H1 (cell line): ENCODE data around the gene PLA2G4E. TPM values are rescaled to one million over a fixed set of nuclear protein-coding genes. Genes with fewer than 3 reads are reported as not detected.
A peak's percentile ranks its signal among the peaks of the same experiment; 100 is the strongest.

Source experiments
- CTCF ChIA-PET: fragments of 300-600 bp; sonication (Branson Sonifier 250); formaldehyde crosslinking; loops from one replicate; lab custom pipeline; 2021; ENCODE audit not compliant: partially characterized antibody; lab: Charles Lee
- POLR2A ChIA-PET: fragments of 300-600 bp; sonication (Branson Sonifier 250); formaldehyde crosslinking; loops from one replicate; lab custom pipeline; 2021; ENCODE audit warnings: inconsistent platforms; ENCODE audit not compliant: partially characterized antibody; lab: Charles Lee
- DNase-seq, 2 experiments: peaks; one replicate each; pipeline versions ENCODE4 v3.0.0 to v3.0.0-alpha.2; 2010 to 2022; ENCODE audit warnings: low spot score in 2 of 2, low read depth in 1 of 2, mixed read lengths in 1 of 2
- FAIRE-seq: peaks from 2 replicates; lab custom pipeline; 2011; peaks lifted over from hg19 to GRCh38; lab: Jason Lieb, UNC
- H2AFZ ChIP-seq: 2 replicates; pipeline ENCODE4 v1.8.1; 2012; ENCODE audit warnings: low read length, inconsistent platforms
- H2AK5ac ChIP-seq: 2 replicates; pipeline ENCODE4 v1.6.1; 2013; ENCODE audit warnings: low read depth, low read length
- H2BK120ac ChIP-seq: replicated peaks from 2 replicates; pipeline ENCODE3; 2013; ENCODE audit warnings: low read depth, low read length, inconsistent platforms
- H2BK12ac ChIP-seq: 2 replicates; pipeline ENCODE4 v1.6.1; 2013; ENCODE audit warnings: low read depth, low read length
- H2BK15ac ChIP-seq: 2 replicates; pipeline ENCODE4 v1.6.1; 2013; ENCODE audit warnings: low read length
- H2BK20ac ChIP-seq: 2 replicates; pipeline ENCODE4 v1.6.1; 2013; ENCODE audit warnings: low read length
- H2BK5ac ChIP-seq: 2 replicates; pipeline ENCODE4 v1.6.1; 2013; ENCODE audit warnings: low read depth, low read length
- H3K14ac ChIP-seq: 2 replicates; pipeline ENCODE4 v1.6.1; 2013; ENCODE audit warnings: inconsistent platforms; ENCODE audit not compliant: insufficient read length
- H3K18ac ChIP-seq: 2 replicates; pipeline ENCODE4 v1.6.1; 2013; ENCODE audit warnings: low read length; ENCODE audit errors: extremely low read depth
- H3K23ac ChIP-seq: 2 replicates; pipeline ENCODE4 v1.6.1; 2013; ENCODE audit warnings: inconsistent platforms; ENCODE audit not compliant: insufficient read length
- H3K23me2 ChIP-seq: 2 replicates; pipeline ENCODE4 v1.6.1; 2013; ENCODE audit warnings: low read depth, low read length
- H3K27ac ChIP-seq: 2 replicates; pipeline ENCODE4 v1.6.1; 2011; ENCODE audit warnings: low read depth, low read length, inconsistent platforms
- H3K27me3 ChIP-seq, 4 experiments: replicated peaks in 1 of 4; 1 replicate in 1 of 4; 2 replicates in 3 of 4; pipeline versions ENCODE4 v1.6.1 to v1.8.1; 2011 to 2013; ENCODE audit warnings: low read length in 3 of 4, mild to moderate bottlenecking in 3 of 4, inconsistent platforms in 2 of 4, mixed read lengths in 2 of 4, moderate library complexity in 1 of 4; ENCODE audit not compliant: control insufficient read depth in 3 of 4, insufficient read depth in 3 of 4; ENCODE audit errors: extremely low read depth in 1 of 4
- H3K36me3 ChIP-seq, 4 experiments: 2 replicates each; pipeline versions ENCODE4 v1.6.1 to v1.8.1; 2011 to 2013; ENCODE audit warnings: mild to moderate bottlenecking in 4 of 4, low read length in 3 of 4, moderate library complexity in 2 of 4, control low read depth in 1 of 4, inconsistent platforms in 1 of 4; ENCODE audit not compliant: insufficient read depth in 4 of 4, control insufficient read depth in 2 of 4
- H3K4ac ChIP-seq: replicated peaks from 2 replicates; pipeline ENCODE3; 2013; ENCODE audit warnings: low read length, low read depth, mixed read lengths, inconsistent platforms; ENCODE audit not compliant: insufficient read length
- H3K4me1 ChIP-seq, 4 experiments: replicated peaks in 1 of 4; 1 replicate in 1 of 4; 2 replicates in 3 of 4; pipeline versions ENCODE4 v1.6.1 to v1.8.1; 2011 to 2013; ENCODE audit warnings: low read length in 3 of 4, inconsistent platforms in 2 of 4, mixed read lengths in 1 of 4; ENCODE audit not compliant: insufficient read depth in 4 of 4, control insufficient read depth in 3 of 4
- H3K4me2 ChIP-seq, 2 experiments: 2 replicates each; pipeline versions ENCODE4 v1.6.1 to v1.8.1; 2011 to 2013; ENCODE audit warnings: low read depth in 2 of 2, low read length in 2 of 2, control low read depth in 1 of 2, inconsistent platforms in 1 of 2, mild to moderate bottlenecking in 1 of 2; ENCODE audit not compliant: insufficient read depth in 1 of 2
- H3K4me3 ChIP-seq, 4 experiments: fragments of 200-600, 300-600 bp in 1 of 4; sonication (generic), shearing (Covaris generic), sonication (Bioruptor Twin) in 1 of 4; 2 replicates each; pipeline versions ENCODE4 v1.5.1 to v1.8.1; 2011 to 2016; ENCODE audit warnings: low read length in 4 of 4, low read depth in 3 of 4, control low read depth in 2 of 4, inconsistent platforms in 2 of 4, mild to moderate bottlenecking in 2 of 4, mixed read lengths in 1 of 4, moderate library complexity in 1 of 4; ENCODE audit not compliant: insufficient read depth in 2 of 4; ENCODE audit errors: extremely low read depth in 1 of 4
- H3K56ac ChIP-seq: replicated peaks from 2 replicates; pipeline ENCODE3; 2013; ENCODE audit warnings: low read depth, mild to moderate bottlenecking, mixed read lengths, low read length, inconsistent platforms; ENCODE audit not compliant: insufficient read length
- H3K79me1 ChIP-seq: 2 replicates; pipeline ENCODE4 v1.6.1; 2013; ENCODE audit warnings: low read depth, low read length, control low read depth
- H3K79me2 ChIP-seq, 2 experiments: 2 replicates each; pipeline versions ENCODE4 v1.6.1 to v1.8.1; 2012 to 2013; ENCODE audit warnings: low read length in 2 of 2, mild to moderate bottlenecking in 2 of 2, inconsistent platforms in 1 of 2; ENCODE audit not compliant: insufficient read depth in 2 of 2, control insufficient read depth in 1 of 2
- H3K9ac ChIP-seq, 4 experiments: replicated peaks in 1 of 4; 1 replicate in 1 of 4; 2 replicates in 3 of 4; pipeline versions ENCODE4 v1.6.1 to v1.8.1; 2011 to 2013; ENCODE audit warnings: low read depth in 3 of 4, low read length in 3 of 4, control low read depth in 2 of 4, mild to moderate bottlenecking in 2 of 4, moderate library complexity in 2 of 4, inconsistent platforms in 1 of 4; ENCODE audit errors: extremely low read depth in 1 of 4
- H3K9me3 ChIP-seq, 2 experiments: 2 replicates each; pipeline versions ENCODE4 v1.6.1 to v1.8.1; 2012 to 2013; ENCODE audit warnings: mild to moderate bottlenecking in 2 of 2, moderate library complexity in 2 of 2, control low read depth in 1 of 2, inconsistent platforms in 1 of 2, low read depth in 1 of 2, low read length in 1 of 2, mixed read lengths in 1 of 2; ENCODE audit not compliant: insufficient read depth in 2 of 2
- H4K20me1 ChIP-seq, 2 experiments: replicated peaks in 1 of 2; 2 replicates each; pipeline versions ENCODE3 to v1.8.1; 2011 to 2013; ENCODE audit warnings: inconsistent platforms in 2 of 2, low read length in 2 of 2, mild to moderate bottlenecking in 1 of 2; ENCODE audit not compliant: insufficient read depth in 2 of 2, control insufficient read depth in 1 of 2
- H4K5ac ChIP-seq: 2 replicates; pipeline ENCODE4 v1.6.1; 2013; ENCODE audit warnings: low read length, low read depth, mixed read lengths, inconsistent platforms; ENCODE audit not compliant: insufficient read length
- H4K8ac ChIP-seq: 2 replicates; pipeline ENCODE4 v1.8.0; 2013; ENCODE audit warnings: mild to moderate bottlenecking, moderate library complexity, low read length, inconsistent platforms; ENCODE audit not compliant: insufficient read depth; ENCODE audit errors: extremely low read depth
- H4K91ac ChIP-seq: replicated peaks from 2 replicates; pipeline ENCODE3; 2013; ENCODE audit warnings: low read length, mixed read lengths, inconsistent platforms; ENCODE audit not compliant: insufficient read length
- HDAC6 ChIP-seq: IDR thresholded peaks from one replicate; pipeline ENCODE4 v1.7.1; 2012; ENCODE audit warnings: low read depth, mild to moderate bottlenecking, inconsistent platforms, low read length, moderate library complexity
- MAX ChIP-seq: IDR thresholded peaks from 2 replicates; pipeline ENCODE4 v1.6.1; 2012; ENCODE audit warnings: inconsistent platforms
- NANOG ChIP-seq: IDR thresholded peaks from 2 replicates; pipeline ENCODE4 v1.6.1; 2011; ENCODE audit warnings: low read length, low read depth, mild to moderate bottlenecking, inconsistent platforms; ENCODE audit not compliant: insufficient read depth, poor library complexity, severe bottlenecking
- POU5F1 ChIP-seq: IDR thresholded peaks from 2 replicates; pipeline ENCODE4 v1.6.1; 2011; ENCODE audit warnings: low read depth, mild to moderate bottlenecking, low read length, moderate library complexity
- WGBS, 2 experiments: shearing (Covaris generic) in 1 of 2; methylation state at CpG; one replicate each; pipeline versions ENCODE4 v1.1.6 to v1.1.7; 2013 to 2015; ENCODE audit warnings: low lambda C conversion rate in 2 of 2, mixed read lengths in 2 of 2, inconsistent platforms in 1 of 2, low coverage in 1 of 2, missing lambda C conversion rate in 1 of 2; ENCODE audit not compliant: insufficient replicate concordance in 2 of 2, insufficient coverage in 1 of 2, insufficient read length in 1 of 2; ENCODE audit errors: extremely low coverage in 1 of 2, missing lambda C conversion rate in 1 of 2; 5-methylcytosine and 5-hydroxymethylcytosine counted together
- polyA plus RNA-seq, 7 experiments: library from polyadenylated mRNA; depleted of rRNA in 3 of 7; stranded (reverse) in 5 of 7; unstranded in 2 of 7; fragments of >200 nt in 5 of 7; fragments of 200-250 nt in 2 of 7; gene quantifications; 1 replicate in 5 of 7; 2 replicates in 1 of 7; 4 replicates in 1 of 7; pipeline versions ENCODE4 v1.2.1 to v1.2.3, GENCODE V29; 2011 to 2013; ENCODE audit warnings: missing spikeins in 2 of 7, mixed read lengths in 2 of 7
- total RNA-seq: library from RNA; stranded (reverse); fragmentation: NEBNext Ultra II Directional; extraction: Animal tissue kit (Norgen Biotek cat#: 25700); gene quantifications from 2 replicates; pipeline ENCODE4 v1.2.1, GENCODE V29; 2021

Gene PLA2G4E
- total and polyA plus RNA-seq, 2 of the 8 experiments (the other 6 are each of a cell fraction or from before 2014, with no cell fraction given), result 0.03 TPM; not detected in 1

- Histone ChIP-seq H3K4me1 (peaks cover 0 to 6% (median 3%) of the 10 kb centered on the region in 4 experiments; a peak in 5 of 7 replicates), H3K9me3 (no peaks in the 10 kb centered on the region), H3K23me2 (no peaks in the 10 kb centered on the region), H3K79me1 (no peaks in the 10 kb centered on the region)
- CTCF ChIA-PET, result interaction anchor here (1.0 to 4.3 kb wide), 7 partner anchors 8 to 276 kb away, joined by 3 to 21 read pairs (median 4); no protein-coding TSS in a partner anchor
- no peak for TF ChIP-seq MAX
- no peak for TF ChIP-seq HDAC6
- no peak for TF ChIP-seq POU5F1
- peak; percentile 66 for TF ChIP-seq NANOG
- TF ChIP-seq, all 59 proteins: peak for 1
- no peak overlapping the region for H4K91ac ChIP-seq
- no peaks in the 10 kb centered on the region for H3K79me2 ChIP-seq
- H4K8ac ChIP-seq, result no peak overlapping the region; the same call in 1 of the 2 replicates
- H3K4ac ChIP-seq, result no peak overlapping the region
- FAIRE-seq (no peak), DNase-seq (no peak)
- H3K56ac ChIP-seq, result no peak overlapping the region
- 75% methylated on average over 7 of the region's 8 CpGs; no CpG with 5 or more reads in 1 of the 2 experiments for WGBS, 2 experiments
- H3K27me3 ChIP-seq, result no peaks in the 10 kb centered on the region
- H2BK120ac ChIP-seq, result no peak overlapping the region
- no peak overlapping the region for H3K4me3 ChIP-seq
- H3K14ac ChIP-seq, result no peak overlapping the region
- H3K36me3 ChIP-seq, result no peaks in the 10 kb centered on the region
- H2BK12ac ChIP-seq, result no peak overlapping the region
- H3K27ac ChIP-seq, result no peak overlapping the region
- peak overlapping the region in 1 of 2 experiments; percentile 23; a peak in 1 of 4 replicates for H3K4me2 ChIP-seq
- no peak overlapping the region for H2AK5ac ChIP-seq
- no peak overlapping the region; the same call in 1 of the 2 replicates for H2BK20ac ChIP-seq
- peak overlapping the region; percentile 6; the same call in 1 of the 2 replicates for H2AFZ ChIP-seq
- H4K20me1 ChIP-seq, result no peaks in the 10 kb centered on the region
- no peak overlapping the region for H2BK15ac ChIP-seq
- POLR2A ChIA-PET, result no interaction called here
- H3K18ac ChIP-seq, result no peak overlapping the region
- H2BK5ac ChIP-seq, result no peak overlapping the region; the same call in 1 of the 2 replicates
- H4K5ac ChIP-seq, result no peak overlapping the region
- no peak overlapping the region for H3K23ac ChIP-seq
- no peak overlapping the region for H3K9ac ChIP-seq
Observed at GRCh38 chr15:42048821-42049200, 28.0 kb upstream of the PLA2G4E start.
